ENCODE data around the gene DLG5.

Gene DLG5

DNA sequence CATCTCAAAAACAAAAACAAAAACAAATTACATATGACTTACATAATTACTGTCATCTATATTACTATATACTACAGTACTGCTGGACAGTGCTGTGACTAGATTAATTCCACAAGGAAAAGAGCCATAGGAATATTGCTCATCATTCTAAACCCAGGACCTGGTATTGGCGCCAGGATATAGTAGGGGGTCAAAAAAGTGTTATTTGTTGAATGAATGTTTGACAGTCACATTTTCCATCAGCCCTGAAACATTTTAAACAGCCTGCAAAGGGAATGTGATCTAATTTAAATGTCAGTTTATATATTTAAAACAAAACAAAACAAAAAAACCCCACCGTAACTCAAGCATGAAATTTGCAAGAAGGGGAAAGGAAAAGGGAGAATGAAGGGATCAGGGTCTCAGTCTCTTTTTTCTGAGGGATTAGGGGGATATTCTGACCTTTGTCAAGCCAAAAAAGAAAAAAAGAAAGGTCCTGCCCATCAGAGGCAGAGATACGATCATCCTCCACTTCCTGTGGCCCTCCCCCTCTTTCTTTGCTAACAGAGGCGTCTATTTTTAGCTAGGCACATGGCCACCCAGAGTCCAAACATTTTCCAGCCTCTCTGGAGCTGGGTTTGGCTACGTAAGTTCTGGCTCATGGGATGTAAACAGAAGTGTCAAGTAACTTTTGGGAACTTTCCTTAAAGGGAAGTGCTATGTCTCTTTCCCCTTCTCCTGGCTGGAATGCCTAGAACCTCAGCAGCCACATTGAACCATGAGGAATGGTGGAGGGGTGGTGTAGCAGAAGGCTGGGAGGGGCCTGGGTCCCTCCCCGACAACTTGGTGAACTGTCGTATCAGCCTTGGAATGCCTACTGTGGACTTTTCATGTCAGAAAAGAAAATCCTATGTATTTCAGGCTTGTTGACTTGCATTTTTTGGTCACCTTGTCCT lies 44.6 kb upstream of the DLG5 start:
- peak; percentile 40 for DNase-seq (ENCODE audit: extremely low spot score)
- no peak for TF ChIP-seq CTCF (IDR thresholded peaks at IDR 0.05; ENCODE audit: control extremely low read depth, extremely low read depth, low read depth, missing control alignments)
- POLR2A ChIA-PET = no interaction called here
- CTCF ChIA-PET = interaction anchor here (1.1 kb wide), 1 partner anchor 49 kb away, joined by 3 read pairs; no protein-coding TSS in a partner anchor

GRCh38 chr10:77969114-77969513 lies 42.6 kb upstream of the DLG5 start:
- no peak for TF ChIP-seq CTCF (IDR thresholded peaks at IDR 0.05; ENCODE audit: control extremely low read depth, extremely low read depth, low read depth, missing control alignments)
- POLR2A ChIA-PET = no interaction called here

DNA sequence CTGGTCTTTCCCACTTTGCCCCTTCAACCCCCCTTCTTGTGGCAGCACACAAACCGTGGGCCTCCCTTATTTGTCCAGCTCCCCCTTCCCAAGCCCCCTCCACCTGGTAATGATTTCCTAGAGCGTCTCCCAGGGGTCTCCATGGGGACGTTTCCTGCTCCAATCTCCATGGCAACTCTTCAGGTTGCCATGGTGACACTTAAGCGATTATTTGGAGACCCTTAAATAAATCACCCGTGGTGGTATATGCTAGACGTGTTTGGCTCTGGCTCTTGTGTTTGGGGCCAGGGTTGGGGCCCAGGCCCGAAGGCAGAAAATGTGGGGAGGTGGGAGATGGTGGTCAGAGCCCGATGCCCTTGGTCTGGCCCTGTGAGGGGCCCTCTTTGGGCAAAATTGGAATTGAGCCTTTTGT lies 41.1 kb upstream of the DLG5 start:
- DNase-seq (ENCODE audit: extremely low spot score) = no peak
- CTCF ChIA-PET = interaction anchor here (1.7 kb wide), 1 partner anchor 121 kb away, joined by 9 read pairs; no protein-coding TSS in a partner anchor
- POLR2A ChIA-PET = no interaction called here
- no peak for TF ChIP-seq CTCF (IDR thresholded peaks at IDR 0.05; ENCODE audit: control extremely low read depth, extremely low read depth, low read depth, missing control alignments)

More at GRCh38 chr10:77969114-77969513, 42.6 kb upstream of the DLG5 start:
- no peak for DNase-seq (ENCODE audit: extremely low spot score)
- CTCF ChIA-PET = interaction anchor here (1.1 to 1.7 kb wide), 6 partner anchors 8 to 122 kb away, joined by 3 to 9 read pairs (median 4); no protein-coding TSS in a partner anchor

GRCh38 chr10:77965294-77965693 lies 38.7 kb upstream of the DLG5 start:
- no peak for TF ChIP-seq CTCF (IDR thresholded peaks at IDR 0.05; ENCODE audit: control extremely low read depth, extremely low read depth, low read depth, missing control alignments)
- CTCF ChIA-PET = interaction anchor here (1.7 kb wide), 1 partner anchor 10 kb away, joined by 3 read pairs; no protein-coding TSS in a partner anchor
- DNase-seq (ENCODE audit: extremely low spot score) = no peak
- POLR2A ChIA-PET = no interaction called here

- no peak for DNase-seq (ENCODE audit: extremely low spot score)
- ChIA-PET CTCF (interaction anchor here (0.9 to 1.7 kb wide), 2 partner anchors 10 to 15 kb away, joined by 3 read pairs; no protein-coding TSS in a partner anchor), POLR2A (no interaction called here)
- TF ChIP-seq CTCF (IDR thresholded peaks at IDR 0.05; ENCODE audit: control extremely low read depth, extremely low read depth, low read depth, missing control alignments) = no peak
Observed at GRCh38 chr10:77964811-77965210, 38.3 kb upstream of the DLG5 start.

DNA sequence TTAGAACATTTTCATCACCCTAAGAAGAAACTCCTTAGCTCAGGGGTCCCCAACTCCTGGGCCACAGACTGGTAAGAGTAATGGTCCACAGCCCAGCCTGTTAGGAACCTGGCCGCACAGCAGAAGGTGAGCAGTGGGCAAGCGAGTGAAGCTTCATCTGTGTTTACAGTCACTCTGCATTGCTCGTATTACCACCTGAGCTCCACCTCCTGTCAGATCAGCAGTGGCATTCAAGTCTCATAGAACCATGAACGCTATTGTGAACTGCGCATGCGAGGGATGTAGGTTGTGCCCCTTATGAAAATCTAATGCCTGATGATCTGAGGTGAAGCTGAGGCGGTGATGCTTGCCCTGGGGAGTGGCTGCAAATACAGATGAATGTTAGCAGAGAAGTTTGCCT lies 37.3 kb upstream of the DLG5 start:
- ChIA-PET CTCF (interaction anchor here (0.8 to 1.7 kb wide), 3 partner anchors 11 to 14 kb away, joined by 3 read pairs; no protein-coding TSS in a partner anchor), POLR2A (no interaction called here)
- TF ChIP-seq CTCF (IDR thresholded peaks at IDR 0.05; ENCODE audit: control extremely low read depth, extremely low read depth, low read depth, missing control alignments) = no peak
- no peak for DNase-seq (ENCODE audit: extremely low spot score)
